GM18909 (cell line): ENCODE measurements around the gene LRP1.

ENCODE experiments used
- ATAC-seq: cut with Tn5 transposase; IDR thresholded peaks from one replicate; pipeline ENCODE4 v1.9.1; 2021; ENCODE audit warnings: mild to moderate bottlenecking; ENCODE audit not compliant: unreplicated experiment, poor library complexity

The LRP1 gene

DNA sequence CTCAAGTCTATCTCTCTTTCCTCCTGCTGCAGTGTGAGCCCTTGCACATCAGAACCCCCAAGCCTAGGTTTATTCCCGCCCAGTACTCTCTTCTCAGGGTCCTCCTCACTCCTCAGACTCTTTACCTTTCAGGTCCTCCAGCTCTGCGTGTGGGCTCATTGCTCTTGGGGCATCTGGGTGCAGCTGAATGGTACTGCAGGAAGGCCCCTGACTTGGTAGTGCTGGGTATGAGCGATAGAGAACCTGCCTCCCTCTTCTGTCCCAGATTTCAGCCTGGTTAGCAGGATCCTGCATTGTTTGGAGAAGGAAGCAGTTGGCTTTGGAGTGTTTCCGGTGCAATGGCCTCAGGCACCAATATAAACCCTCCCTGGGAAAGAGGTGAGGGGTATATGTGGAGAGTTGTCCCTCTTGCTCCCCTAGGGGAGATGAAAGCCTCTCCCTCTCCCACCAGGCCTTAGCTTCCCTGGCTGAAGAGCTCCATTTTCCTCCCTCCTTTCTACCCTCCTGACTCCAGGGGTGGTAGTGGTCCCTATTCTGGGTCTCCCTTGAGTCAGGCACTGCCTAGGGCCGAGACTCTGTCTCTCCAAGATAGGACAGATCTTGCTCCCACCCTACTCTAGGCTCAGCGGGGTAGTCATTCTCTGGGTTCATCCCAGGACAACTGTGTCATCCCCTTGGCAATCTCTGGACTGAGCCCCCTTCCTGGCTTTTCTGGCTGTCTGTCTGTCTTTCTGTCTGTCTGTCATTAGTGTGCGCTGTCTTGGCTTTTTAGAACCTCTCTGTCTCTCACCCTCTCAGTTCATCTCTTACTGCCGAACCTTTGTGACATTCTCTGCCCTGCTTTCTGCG, 3.8 kb downstream of the LRP1 start:
- ATAC-seq, result no peak

DNA sequence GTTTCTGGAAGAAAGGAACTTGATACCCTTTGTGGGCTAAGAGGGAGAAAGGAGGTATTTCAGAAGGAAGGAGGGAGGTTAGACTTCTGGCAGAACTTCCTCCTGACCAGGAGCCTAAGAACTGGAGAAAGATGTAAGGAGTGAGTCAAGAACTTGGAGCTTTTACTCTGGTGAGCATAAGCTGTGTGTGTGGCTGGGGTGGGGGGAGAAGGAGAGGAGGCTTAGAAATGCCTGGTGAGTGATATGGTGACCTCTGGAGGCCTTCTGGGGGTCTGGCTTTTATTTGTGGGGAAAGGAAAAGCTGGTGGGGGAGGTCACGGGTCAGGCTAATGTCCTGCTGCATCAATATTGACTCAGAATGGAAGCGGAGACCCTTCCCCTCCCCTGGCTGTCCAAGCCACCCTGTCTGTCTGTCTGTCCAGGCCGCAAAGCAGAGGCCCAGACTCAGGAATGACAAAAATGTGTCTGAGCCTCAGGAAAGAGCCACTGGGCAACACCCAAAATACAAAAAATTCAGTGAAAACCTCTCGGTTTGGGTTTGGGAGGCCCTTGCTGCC, 4.8 kb downstream of the LRP1 start:
- no peak for ATAC-seq

DNA sequence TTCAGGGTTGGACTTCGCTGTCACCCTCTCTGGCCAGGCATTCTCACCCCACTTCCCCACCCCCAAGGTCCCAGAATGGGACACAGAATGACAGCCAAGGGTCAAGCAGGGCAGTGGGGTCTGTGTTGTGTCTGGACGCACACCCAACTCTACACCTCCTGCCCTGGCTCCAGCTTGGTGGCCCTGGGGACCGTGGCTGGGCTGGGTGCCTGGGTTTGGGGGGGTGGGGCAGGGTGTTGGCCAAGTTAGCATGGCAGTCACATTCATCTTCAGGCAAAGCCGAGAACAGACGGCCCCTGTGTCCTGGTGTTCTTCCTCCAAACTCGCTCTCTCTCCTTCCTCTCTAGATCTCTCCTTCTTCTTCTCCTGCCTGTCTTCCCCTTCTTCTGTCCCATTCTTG, 5.6 kb downstream of the LRP1 start:
- no peak for ATAC-seq

- ATAC-seq, result no peak
Measured at GRCh38 chr12:57134949-57135348, 6.7 kb downstream of the LRP1 start.

GRCh38 chr12:57135527-57136326, 7.4 kb downstream of the LRP1 start:
- no peak for ATAC-seq

DNA sequence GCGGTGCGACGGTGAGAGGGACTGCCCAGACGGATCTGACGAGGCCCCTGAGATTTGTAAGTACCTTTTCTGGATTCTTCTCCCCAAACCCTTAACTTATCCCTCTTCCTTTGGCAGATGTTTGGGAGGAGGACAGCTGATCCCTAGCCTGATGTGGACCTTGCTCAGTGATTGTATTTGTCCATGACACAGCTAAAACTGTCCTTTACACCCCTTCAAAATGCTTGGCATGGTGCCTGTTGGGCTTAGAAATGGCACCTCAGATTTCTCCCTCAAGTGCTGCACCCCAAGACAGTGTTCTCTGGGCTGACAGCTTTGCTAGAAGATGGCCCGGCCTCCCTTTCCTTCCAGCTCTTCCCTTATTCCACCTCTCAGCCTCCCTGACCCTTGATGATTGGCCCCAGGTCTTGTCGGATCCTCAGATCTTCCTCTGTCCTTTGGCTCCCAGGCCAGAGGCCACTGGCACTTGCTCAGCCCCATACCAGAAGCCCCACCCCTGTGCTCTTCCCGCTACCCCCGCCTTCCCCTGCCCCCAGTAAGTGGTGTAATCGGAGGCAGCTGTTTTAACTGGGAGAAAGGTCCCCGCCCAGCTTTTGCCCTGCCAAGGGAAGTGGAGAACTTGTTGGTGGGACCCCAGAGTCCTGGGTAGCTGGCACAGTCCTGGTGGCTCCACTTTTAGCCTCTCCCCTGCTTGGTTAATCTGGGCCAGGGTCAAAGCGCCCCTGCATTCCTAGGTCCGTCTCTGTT, 10.4 kb downstream of the LRP1 start:
- ATAC-seq, result no peak

DNA sequence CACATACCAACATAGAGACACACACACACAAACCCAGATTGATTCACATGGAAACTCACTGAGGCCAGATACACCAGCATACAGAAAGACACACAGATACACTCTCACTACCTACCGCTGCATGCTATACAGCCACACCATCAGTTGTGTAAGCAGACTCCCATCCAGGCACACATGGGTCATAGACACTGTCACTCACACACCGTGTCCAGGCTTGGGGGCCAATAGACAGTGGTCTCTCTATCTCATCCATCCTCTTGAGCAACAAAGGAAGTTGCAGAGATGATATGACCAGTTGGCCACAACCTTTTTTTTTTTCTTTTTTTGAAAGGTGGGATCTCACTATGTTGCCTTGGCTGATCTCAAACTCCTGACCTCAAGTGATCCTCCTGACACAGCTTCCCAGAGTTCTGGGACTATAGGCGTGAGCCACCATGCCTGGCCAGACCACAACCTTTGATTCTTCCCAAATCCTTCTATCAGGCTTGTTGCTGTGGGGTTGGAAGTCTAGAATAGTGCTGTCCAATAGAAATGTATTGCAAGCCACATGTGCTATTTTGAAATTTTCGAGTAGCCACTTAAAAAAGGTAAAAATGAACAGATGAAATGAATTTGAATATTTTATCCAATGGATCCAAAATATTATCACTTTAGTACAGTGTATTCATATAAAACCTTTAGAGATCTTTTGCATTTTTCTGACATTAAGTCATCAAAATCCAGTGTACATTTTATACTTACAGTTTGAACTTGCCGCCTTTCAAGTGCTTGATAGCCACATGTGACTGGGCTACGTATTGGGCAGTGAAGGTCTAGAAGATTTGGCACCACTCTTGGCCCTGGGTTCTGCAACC, 11.7 kb downstream of the LRP1 start:
- ATAC-seq, result no peak

GRCh38 chr12:57141249-57141648, 13.0 kb downstream of the LRP1 start:
- ATAC-seq, result no peak

DNA sequence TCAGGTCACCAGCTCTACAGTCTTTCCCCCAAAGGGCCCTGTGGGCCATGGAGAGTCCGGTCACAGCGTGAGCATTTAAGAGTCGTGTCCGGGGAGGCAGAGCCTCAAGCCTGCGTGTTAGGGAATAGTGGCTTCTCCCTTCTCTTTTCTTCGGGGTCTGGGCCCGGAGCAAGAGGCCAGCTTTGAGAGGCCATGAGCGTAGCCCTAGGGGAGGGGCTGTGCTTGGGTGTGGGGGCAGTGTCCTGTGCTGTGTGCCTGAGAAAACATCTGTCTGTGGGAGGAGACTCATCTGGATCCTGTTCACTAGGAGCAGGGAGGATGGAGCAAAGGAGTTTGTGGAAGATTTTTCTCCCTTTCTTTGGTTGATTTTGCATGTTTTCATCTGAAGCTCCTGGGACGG, 13.8 kb downstream of the LRP1 start:
- no peak for ATAC-seq

DNA sequence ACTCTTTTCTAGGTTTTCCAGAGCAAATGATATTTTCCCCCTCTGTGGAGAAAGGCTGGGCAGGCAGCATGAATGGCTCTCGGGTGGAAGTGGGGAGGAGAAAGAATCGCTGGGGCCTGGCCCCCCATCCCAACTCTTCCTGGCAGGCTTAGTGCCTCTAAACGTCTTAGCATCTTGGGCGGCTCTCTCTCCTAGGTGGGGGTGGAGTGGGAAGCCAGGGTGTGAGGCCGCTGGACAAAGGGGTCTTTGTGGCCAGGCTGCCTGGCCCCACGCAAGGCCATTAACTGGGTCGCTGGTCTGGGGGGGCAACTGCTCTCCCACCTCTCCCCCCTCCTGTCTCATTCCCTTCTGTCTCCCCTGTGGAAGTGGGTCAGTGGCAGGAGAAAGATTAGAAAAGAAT, 14.4 kb downstream of the LRP1 start:
- no peak for ATAC-seq

GRCh38 chr12:57143454-57143853, 15.2 kb downstream of the LRP1 start:
- no peak for ATAC-seq

DNA sequence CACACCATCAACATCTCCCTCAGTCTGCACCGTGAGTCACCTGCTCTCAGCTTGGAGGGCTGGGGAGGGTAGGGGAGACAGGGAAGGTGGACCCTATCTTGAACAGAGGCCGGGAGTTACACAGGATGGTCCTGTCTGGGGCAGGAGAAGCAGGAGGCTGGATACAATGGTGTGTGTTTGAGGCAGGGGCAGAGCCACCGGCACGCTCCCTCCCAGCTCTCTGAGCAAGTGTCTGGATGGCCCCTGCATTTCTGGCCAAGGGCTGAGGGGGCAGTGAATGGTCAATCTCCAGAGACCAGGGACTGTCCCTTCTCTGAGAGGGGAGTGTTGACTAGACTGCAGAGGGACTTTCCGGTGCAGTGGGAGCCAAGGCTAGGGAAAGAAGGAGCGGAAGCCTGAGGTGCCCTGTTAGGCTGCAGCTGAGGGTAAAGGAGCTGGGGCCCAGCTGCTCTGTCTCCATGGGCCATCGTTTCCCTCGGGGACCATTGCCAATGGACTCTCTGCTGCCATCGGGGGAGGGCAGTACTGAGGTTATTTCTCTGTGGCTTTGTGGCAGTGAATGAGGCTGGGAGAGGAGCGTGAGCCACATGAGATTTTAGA, 17.3 kb downstream of the LRP1 start:
- ATAC-seq, result no peak

GRCh38 chr12:57146092-57146491, 17.8 kb downstream of the LRP1 start:
- no peak for ATAC-seq

- ATAC-seq, result no peak
Measured at GRCh38 chr12:57146961-57147944, 19.0 kb downstream of the LRP1 start, which contains the start of gene LRP1-AS. Gene LRP1-AS (minus strand): TSS chr12:57147619.

DNA sequence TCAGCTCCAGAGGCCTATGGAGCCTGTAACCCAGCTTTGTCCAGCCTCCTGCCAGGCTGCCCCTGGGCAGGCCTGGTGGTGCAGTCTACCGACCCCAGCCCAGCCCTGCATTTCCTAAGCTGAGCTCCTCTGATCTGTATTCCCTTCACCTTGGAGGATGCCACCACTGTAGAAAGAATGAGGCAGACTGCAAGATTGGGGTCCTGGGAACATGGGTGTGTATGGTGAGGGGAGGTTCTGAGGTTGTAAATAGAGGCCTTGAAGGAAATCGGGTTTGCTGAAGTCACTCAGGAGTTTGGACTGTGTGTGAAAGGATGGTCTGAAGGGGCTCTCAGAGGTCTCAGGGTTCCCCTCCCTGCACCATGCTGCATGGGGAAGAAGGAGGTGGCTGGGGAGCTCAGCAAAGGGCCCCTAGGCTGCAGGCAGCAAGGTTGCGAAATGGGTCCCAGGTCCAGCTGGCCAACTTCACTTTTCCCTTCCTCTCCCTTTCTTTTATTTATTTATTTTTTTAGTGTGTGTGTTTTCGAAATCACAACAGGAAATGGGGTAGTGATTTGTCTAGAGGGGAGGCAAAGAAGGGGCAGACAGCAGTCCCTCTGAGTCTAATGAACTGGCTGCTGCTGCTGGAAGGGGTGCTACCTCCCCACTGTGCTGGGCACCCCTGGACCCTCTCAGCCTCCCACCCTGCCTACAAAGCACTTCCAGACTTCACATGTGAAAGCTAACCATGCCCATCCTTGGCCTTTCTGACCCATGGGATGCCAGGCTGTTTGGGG, 20.4 kb downstream of the LRP1 start:
- ATAC-seq, result no peak

GRCh38 chr12:57149245-57149900, 21.1 kb downstream of the LRP1 start:
- no peak for ATAC-seq
